ENCODE data around the gene DENND5B. TPM values are rescaled to one million over a fixed set of nuclear protein-coding genes. Genes with fewer than 3 reads are reported as not detected.

DENND5B gene
- total RNA-seq, 1 experiment from 2014 or later: 18.6 TPM

- no peak overlapping the region for H3K27ac Mint-ChIP-seq (ENCODE audit: low read depth, unreplicated experiment)
- no peak for TF ChIP-seq CTCF (IDR thresholded peaks at IDR 0.05; ENCODE audit: unreplicated experiment)
- CTCF ChIA-PET: interaction anchor here (0.8 to 3.0 kb wide), 2 partner anchors 228 to 359 kb away, joined by 3 to 15 read pairs; no protein-coding TSS in a partner anchor
- H3K36me3 Mint-ChIP-seq (ENCODE audit: insufficient read depth, unreplicated experiment): peaks cover 5% of the 10 kb centered on the region
- H3K4me1 Mint-ChIP-seq (ENCODE audit: insufficient read depth, unreplicated experiment): no peaks in the 10 kb centered on the region
- BruUV-seq (replicated peaks): no TSS peak
- no peaks in the 10 kb centered on the region for H3K27me3 Mint-ChIP-seq (ENCODE audit: insufficient read depth, unreplicated experiment)
- POLR2A ChIA-PET: no interaction called here
- intact Hi-C loops (cut with micrococcal nuclease): no loop called here
- no peak overlapping the region for H3K4me3 Mint-ChIP-seq (ENCODE audit: unreplicated experiment)
- DNase-seq (ENCODE audit: unreplicated experiment): no peak
- H3K9me3 Mint-ChIP-seq (ENCODE audit: unreplicated experiment): no peaks in the 10 kb centered on the region
Measured at GRCh38 chr12:31631023-31631724, 40.2 kb upstream of the DENND5B start.

GRCh38 chr12:31629756-31630732, 39.1 kb upstream of the DENND5B start:
- DNase-seq (ENCODE audit: unreplicated experiment): no peak
- intact Hi-C loops (cut with micrococcal nuclease): no loop called here
- peaks cover 5% of the 10 kb centered on the region for H3K36me3 Mint-ChIP-seq (ENCODE audit: insufficient read depth, unreplicated experiment)
- H3K27ac Mint-ChIP-seq (ENCODE audit: low read depth, unreplicated experiment): no peak overlapping the region
- ChIA-PET POLR2A (interaction anchor here (0.6 kb wide), 1 partner anchor 138 kb away, joined by 3 read pairs; no protein-coding TSS in a partner anchor), CTCF (interaction anchor here (1.6 to 3.0 kb wide), 2 partner anchors 226 to 227 kb away, joined by 3 to 15 read pairs; no protein-coding TSS in a partner anchor)
- BruUV-seq (replicated peaks): no TSS peak
- no peak for TF ChIP-seq CTCF (IDR thresholded peaks at IDR 0.05; ENCODE audit: unreplicated experiment)
- H3K4me3 Mint-ChIP-seq (ENCODE audit: unreplicated experiment): no peak overlapping the region
- H3K27me3 Mint-ChIP-seq (ENCODE audit: insufficient read depth, unreplicated experiment): no peaks in the 10 kb centered on the region
- no peaks in the 10 kb centered on the region for H3K4me1 Mint-ChIP-seq (ENCODE audit: insufficient read depth, unreplicated experiment)
- no peaks in the 10 kb centered on the region for H3K9me3 Mint-ChIP-seq (ENCODE audit: unreplicated experiment)

GRCh38 chr12:31627456-31628054, 36.6 kb upstream of the DENND5B start:
- no peak for TF ChIP-seq CTCF (IDR thresholded peaks at IDR 0.05; ENCODE audit: unreplicated experiment)
- POLR2A ChIA-PET: no interaction called here
- H3K27ac Mint-ChIP-seq (ENCODE audit: low read depth, unreplicated experiment): no peak overlapping the region
- no peaks in the 10 kb centered on the region for H3K4me1 Mint-ChIP-seq (ENCODE audit: insufficient read depth, unreplicated experiment)
- H3K36me3 Mint-ChIP-seq (ENCODE audit: insufficient read depth, unreplicated experiment): peaks cover 5% of the 10 kb centered on the region
- no peak for DNase-seq (ENCODE audit: unreplicated experiment)
- intact Hi-C loops (cut with micrococcal nuclease): no loop called here
- H3K4me3 Mint-ChIP-seq (ENCODE audit: unreplicated experiment): no peak overlapping the region
- no TSS peak for BruUV-seq (replicated peaks)
- no peaks in the 10 kb centered on the region for H3K9me3 Mint-ChIP-seq (ENCODE audit: unreplicated experiment)
- H3K27me3 Mint-ChIP-seq (ENCODE audit: insufficient read depth, unreplicated experiment): no peaks in the 10 kb centered on the region
- CTCF ChIA-PET: interaction anchor here (0.6 to 0.8 kb wide), 2 partner anchors 25 to 206 kb away, joined by 3 read pairs; no protein-coding TSS in a partner anchor
